Measurements from ENCODE around the gene PDLIM5.
"Not testable (repeated sequence)": the region's sequence is repeated elsewhere in the genome, so short reads cannot be mapped to it uniquely, and the experiment has no call there.

The PDLIM5 gene

GRCh38 chr4:94621491-94622080 is 169.8 kb downstream of the PDLIM5 start:
- peak; percentile 57 for TF ChIP-seq CTCF (IDR thresholded peaks at IDR 0.05; ENCODE audit: low read depth, low read length, missing control alignments)
- H3K4me3 ChIP-seq (ENCODE audit: low read depth, low read length), result no peak overlapping the region
- DNase-seq (ENCODE audit: low read depth), result peak; percentile 12

GRCh38 chr4:94623126-94623911 is 171.6 kb downstream of the PDLIM5 start:
- no peak for TF ChIP-seq CTCF (IDR thresholded peaks at IDR 0.05; ENCODE audit: low read depth, low read length, missing control alignments)
- no peak overlapping the region for H3K4me3 ChIP-seq (ENCODE audit: low read depth, low read length)
- DNase-seq (ENCODE audit: low read depth), result no peak

- TF ChIP-seq CTCF (IDR thresholded peaks at IDR 0.05; ENCODE audit: low read depth, low read length, missing control alignments), result no peak
- no peak overlapping the region for H3K4me3 ChIP-seq (ENCODE audit: low read depth, low read length)
- DNase-seq (ENCODE audit: low read depth), result no peak
Observed at GRCh38 chr4:94626942-94627341, 175.2 kb downstream of the PDLIM5 start.

- DNase-seq (ENCODE audit: low read depth); H3K4me3 ChIP-seq (ENCODE audit: low read depth, low read length): not testable (repeated sequence)
Observed at GRCh38 chr4:94629058-94629457, 177.3 kb downstream of the PDLIM5 start.

- no peak for TF ChIP-seq CTCF (IDR thresholded peaks at IDR 0.05; ENCODE audit: low read depth, low read length, missing control alignments)
- DNase-seq (ENCODE audit: low read depth), result no peak
- no peak overlapping the region for H3K4me3 ChIP-seq (ENCODE audit: low read depth, low read length)
Observed at GRCh38 chr4:94629837-94630236, 178.1 kb downstream of the PDLIM5 start.

GRCh38 chr4:94634271-94634670 is 182.5 kb downstream of the PDLIM5 start:
- DNase-seq (ENCODE audit: low read depth), result no peak
- no peak for TF ChIP-seq CTCF (IDR thresholded peaks at IDR 0.05; ENCODE audit: low read depth, low read length, missing control alignments)
- H3K4me3 ChIP-seq (ENCODE audit: low read depth, low read length), result no peak overlapping the region

- no peak for DNase-seq (ENCODE audit: low read depth)
- no peak overlapping the region for H3K4me3 ChIP-seq (ENCODE audit: low read depth, low read length)
- no peak for TF ChIP-seq CTCF (IDR thresholded peaks at IDR 0.05; ENCODE audit: low read depth, low read length, missing control alignments)
Observed at GRCh38 chr4:94635177-94635576, 183.4 kb downstream of the PDLIM5 start.

All from GM12864 (cell line).